K562 treated with DMSO at 1 percent for 12 hours (cell line): ENCODE results near the gene NKX1-2. TPM values are rescaled to one million over a fixed set of nuclear protein-coding genes. Genes with fewer than 3 reads are reported as not detected.

Experiments used
- total RNA-seq: library from RNA; unstranded; fragments of 300-600 nt; gene quantifications from 2 replicates; pipeline ENCODE4 v1.2.3, GENCODE V29; 2022; ENCODE audit not compliant: insufficient read depth

Gene NKX1-2
- not detected in 2 replicates for total RNA-seq

GRCh38 chr10:124450012-124450782 lies at the start of gene NKX1-2:
Gene NKX1-2, minus strand, starts transcription at chr10:124450035. Its CDS starts 92 bp downstream, at chr10:124449943.

DNA sequence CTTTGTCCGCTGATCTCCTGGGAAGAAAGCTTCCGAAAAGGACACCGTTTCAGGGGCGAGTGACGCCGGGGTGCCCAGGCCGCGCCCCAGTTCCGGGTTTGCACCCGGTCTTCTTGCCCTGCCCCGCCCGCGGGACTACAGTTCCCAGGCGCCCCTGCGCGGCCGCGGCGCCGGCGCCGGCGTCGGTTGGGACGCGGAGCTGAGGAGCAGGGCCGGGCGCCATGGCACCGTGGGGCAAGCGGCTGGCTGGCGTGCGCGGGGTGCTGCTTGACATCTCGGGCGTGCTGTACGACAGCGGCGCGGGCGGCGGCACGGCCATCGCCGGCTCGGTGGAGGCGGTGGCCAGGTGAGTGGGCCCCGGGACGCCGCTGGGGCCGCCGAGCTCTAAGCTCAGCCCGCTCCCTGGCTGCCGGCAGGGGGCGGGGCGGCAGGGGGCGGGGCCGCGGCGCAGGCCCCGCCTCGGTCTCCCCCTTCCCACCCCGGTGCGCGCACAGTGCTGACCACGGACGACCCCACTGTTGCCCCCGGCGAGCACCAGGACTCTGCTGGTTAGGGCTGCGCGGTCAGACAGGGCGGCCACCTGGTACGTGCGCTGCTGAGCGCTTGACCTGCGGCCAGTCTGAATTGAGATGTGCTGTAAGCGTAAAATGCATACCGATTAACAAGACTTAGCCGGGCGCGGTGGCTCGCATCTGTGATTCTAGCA lies 12.0 kb upstream of the NKX1-2 start, which contains the start of gene LHPP:
LHPP (plus strand) TSS at position 182 of the 706 bp plus-strand sequence; CDS start at position 222, 40 bp downstream.

DNA sequence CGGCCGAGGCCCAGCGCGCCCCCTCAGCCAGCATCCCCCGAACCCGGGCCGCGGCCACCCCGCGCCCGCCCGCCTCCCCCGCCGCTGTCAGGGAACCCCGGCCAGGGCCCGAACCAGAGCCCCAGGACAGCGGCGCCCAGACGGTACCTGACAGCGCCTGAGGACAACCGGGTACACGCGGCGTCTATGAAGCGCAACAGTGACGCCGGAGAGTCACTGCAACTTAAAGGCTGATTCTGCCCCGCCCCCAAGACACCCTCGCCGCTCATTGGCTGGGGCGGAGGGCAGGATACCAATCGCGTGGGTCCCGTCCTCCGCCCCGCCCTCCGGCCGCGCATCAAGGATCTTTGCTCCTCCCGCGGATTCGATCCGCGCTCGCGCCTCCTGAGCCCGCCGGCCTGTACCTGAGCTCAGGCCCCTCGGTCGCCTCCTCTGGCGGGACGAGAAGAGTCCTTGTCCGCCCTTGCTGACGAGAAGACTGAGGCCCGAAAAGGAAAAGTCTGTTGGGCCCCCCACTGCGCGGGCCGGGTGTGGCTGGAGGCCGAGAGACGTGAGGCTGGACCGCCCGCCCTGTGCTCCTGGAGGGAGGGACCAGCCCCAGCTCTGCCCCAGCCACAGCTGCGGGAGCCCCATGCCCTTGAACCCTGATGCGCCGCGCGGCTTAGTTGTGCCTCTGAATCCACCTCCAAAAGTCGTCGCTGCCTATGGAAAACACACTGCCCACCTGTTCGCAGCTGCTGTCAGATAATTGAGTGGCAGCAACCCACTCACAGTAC lies 30.9 kb downstream of the NKX1-2 start, which contains the start of gene OAT:
OAT (minus strand) TSS at position 198 of the 776 bp plus-strand sequence. CDS start 6,752 bp downstream, outside the sequence.

Other genes with a start within 250 kb of the NKX1-2 start
- 66.3 and 98.9 TPM in 2 replicates for gene OAT, start 31.1 kb downstream of the NKX1-2 start, total RNA-seq
- 5.1 and 6.4 TPM in 2 replicates for gene LHPP, start 11.8 kb upstream of the NKX1-2 start, total RNA-seq